GM23248 (cell line): ENCODE measurements around the gene HBM. TPM values are rescaled to one million over a fixed set of nuclear protein-coding genes. Genes with fewer than 3 reads are reported as not detected.
"Not testable (repeated sequence)": the region's sequence is repeated elsewhere in the genome, so short reads cannot be mapped to it uniquely, and the experiment has no call there.

Source experiments
- DNase-seq: peaks from one replicate; pipeline ENCODE4 v3.0.0-alpha.2; 2015
- H2AFZ ChIP-seq: fragments of 200-600 bp; sonication (generic); 2 replicates; pipeline ENCODE4 v1.6.1; 2016; ENCODE audit warnings: antibody characterized with exemption
- H3F3A ChIP-seq: fragments of 200-600 bp; sonication (generic); 2 replicates; pipeline ENCODE4 v1.6.1; 2016; ENCODE audit warnings: mild to moderate bottlenecking, antibody characterized with exemption, mixed run types; ENCODE audit not compliant: insufficient read depth
- H3K27ac ChIP-seq: fragments of 200-600 bp; sonication (generic); 2 replicates; pipeline ENCODE4 v1.5.1; 2016; ENCODE audit warnings: mild to moderate bottlenecking
- H3K27me3 ChIP-seq: fragments of 200-600 bp; sonication (generic); replicated peaks from 2 replicates; pipeline ENCODE4 v1.6.1; 2016; ENCODE audit warnings: mild to moderate bottlenecking; ENCODE audit not compliant: insufficient read depth
- H3K36me3 ChIP-seq: fragments of 200-600 bp; sonication (generic); 2 replicates; pipeline ENCODE4 v1.6.1; 2016; ENCODE audit warnings: low read depth, mild to moderate bottlenecking
- H3K4me1 ChIP-seq: fragments of 200-600 bp; sonication (generic); 2 replicates; pipeline ENCODE4 v1.6.1; 2016; ENCODE audit warnings: mild to moderate bottlenecking; ENCODE audit not compliant: insufficient read depth
- H3K4me2 ChIP-seq: fragments of 200-600 bp; sonication (generic); one replicate; pipeline ENCODE4 v1.6.1; 2016; ENCODE audit warnings: mild to moderate bottlenecking; ENCODE audit not compliant: unreplicated experiment
- H3K4me3 ChIP-seq: fragments of 200-600 bp; sonication (generic); 2 replicates; pipeline ENCODE4 v1.5.1; 2016; ENCODE audit warnings: mild to moderate bottlenecking
- H3K79me2 ChIP-seq: fragments of 200-600 bp; sonication (generic); 2 replicates; pipeline ENCODE4 v1.6.1; 2016; ENCODE audit warnings: mild to moderate bottlenecking; ENCODE audit not compliant: insufficient read depth
- H3K9ac ChIP-seq: fragments of 200-600 bp; sonication (generic); 2 replicates; pipeline ENCODE4 v1.6.1; 2016; ENCODE audit warnings: mild to moderate bottlenecking
- H3K9me2 ChIP-seq: fragments of 200-600 bp; sonication (generic); 2 replicates; pipeline ENCODE4 v1.6.1; 2016; ENCODE audit warnings: mixed run types, mild to moderate bottlenecking, moderate library complexity; ENCODE audit not compliant: insufficient read depth
- H3K9me3 ChIP-seq: fragments of 200-600 bp; sonication (generic); one replicate; pipeline ENCODE4 v1.6.1; 2017; ENCODE audit warnings: low read depth
- H4K20me1 ChIP-seq: fragments of 200-600 bp; sonication (generic); 2 replicates; pipeline ENCODE4 v1.6.0; 2016; ENCODE audit not compliant: insufficient read depth
- EZH2 ChIP-seq: fragments of 200-600 bp; sonication (generic); IDR thresholded peaks from 2 replicates; pipeline ENCODE4 v1.6.1; 2018; ENCODE audit warnings: antibody characterized with exemption, mild to moderate bottlenecking; ENCODE audit not compliant: insufficient read depth, poor library complexity, severe bottlenecking
- EZH2phosphoT487 ChIP-seq: fragments of 200-600 bp; sonication (generic); IDR thresholded peaks from 2 replicates; pipeline ENCODE4 v1.6.1; 2018; ENCODE audit warnings: antibody characterized with exemption, moderate library complexity, mild to moderate bottlenecking, low read depth; ENCODE audit not compliant: insufficient read depth
- WGBS, 2 experiments: methylation state at CpG; one replicate each; pipeline ENCODE4 v1.1.6; 2015 to 2017; ENCODE audit warnings: low lambda C conversion rate in 2 of 2, low coverage in 1 of 2; ENCODE audit errors: missing lambda C conversion rate in 2 of 2; 5-methylcytosine and 5-hydroxymethylcytosine counted together
- in situ Hi-C: fragments of 300-500 bp; cut with MboI; formaldehyde crosslinking; loops from 2 replicates; pipeline ENCODE4 v1.15.0; 2020
- polyA plus RNA-seq: library from polyadenylated mRNA; unstranded; fragments of >200 nt; fragmentation: Nextera tagmentation; extraction: Ambion mirVana; gene quantifications from 2 replicates; pipeline ENCODE4 v1.2.1, GENCODE V29; 2016
- total RNA-seq: library from RNA; depleted of rRNA; stranded (reverse); fragments of >200 nt; shearing (Covaris generic); gene quantifications from 2 replicates; pipeline ENCODE4 v1.2.3, GENCODE V29; 2014

Gene HBM
- total and polyA plus RNA-seq, 2 experiments from 2014 or later, result not detected

- Histone ChIP-seq H3K4me3 (no peak overlapping the region), H3K79me2 (no peaks in the 10 kb centered on the region), H3K27me3 (peaks cover 16% of the 10 kb centered on the region), H3K4me2 (no peak overlapping the region), H3K36me3 (no peaks in the 10 kb centered on the region), H3K4me1 (no peaks in the 10 kb centered on the region), H3F3A (no peaks in the 10 kb centered on the region), H2AFZ (no peak overlapping the region), H3K9me3 (no peaks in the 10 kb centered on the region), H4K20me1 (no peaks in the 10 kb centered on the region), H3K27ac (no peak overlapping the region), H3K9me2 (no peaks in the 10 kb centered on the region), H3K9ac (no peak overlapping the region)
- WGBS, 2 experiments, result 42 to 50% methylated on average over 9 to 18 of the region's 18 CpGs
- no peak for TF ChIP-seq EZH2phosphoT487
- TF ChIP-seq EZH2, result no peak
- in situ Hi-C loops, result no loop called here
- DNase-seq, result no peak
These were observed 5.0 kb upstream of the HBM start for GRCh38 chr16:160691-161190.

- Histone ChIP-seq H3K9me2 (no peaks in the 10 kb centered on the region), H2AFZ (no peak overlapping the region), H3K4me3 (no peak overlapping the region), H3F3A (no peaks in the 10 kb centered on the region), H3K4me1 (no peaks in the 10 kb centered on the region), H3K9me3 (no peaks in the 10 kb centered on the region), H3K79me2 (no peaks in the 10 kb centered on the region), H3K4me2 (no peak overlapping the region), H3K27ac (no peak overlapping the region), H3K9ac (no peak overlapping the region), H3K36me3 (no peaks in the 10 kb centered on the region), H4K20me1 (no peaks in the 10 kb centered on the region), H3K27me3 (peaks cover 30% of the 10 kb centered on the region)
- in situ Hi-C loops, result no loop called here
- WGBS, 2 experiments, result 91% methylated on average over 13 of the region's 13 CpGs
- TF ChIP-seq EZH2, result no peak
- TF ChIP-seq EZH2phosphoT487, result no peak
- no peak for DNase-seq
These were observed 3.3 kb upstream of the HBM start for GRCh38 chr16:162271-162991.

GRCh38 chr16:163139-163538, 2.6 kb upstream of the HBM start:
- not testable (repeated sequence) for H3K79me2 ChIP-seq
- 88 to 94% methylated on average over 3 to 10 of the region's 10 CpGs for WGBS, 2 experiments
- peaks cover 31% of the 10 kb centered on the region for H3K27me3 ChIP-seq

GRCh38 chr16:163696-164095, 2.1 kb upstream of the HBM start:
- H3K27ac ChIP-seq, H3F3A ChIP-seq, H3K9me2 ChIP-seq, H3K4me1 ChIP-seq, H2AFZ ChIP-seq, H4K20me1 ChIP-seq, H3K9me3 ChIP-seq, H3K79me2 ChIP-seq, H3K36me3 ChIP-seq, DNase-seq, in situ Hi-C loops, H3K9ac ChIP-seq, H3K4me2 ChIP-seq, H3K4me3 ChIP-seq: not testable (repeated sequence)
- 6% methylated on average over 2 of the region's 3 CpGs; no CpG with 5 or more reads in 1 of the 2 experiments for WGBS, 2 experiments
- peaks cover 36% of the 10 kb centered on the region for H3K27me3 ChIP-seq

More at GRCh38 chr16:163139-163538, 2.6 kb upstream of the HBM start:
- H3K9me2 ChIP-seq, H3K4me2 ChIP-seq, H3K27ac ChIP-seq, H3K9ac ChIP-seq, H3F3A ChIP-seq, H4K20me1 ChIP-seq, H3K4me1 ChIP-seq, H3K36me3 ChIP-seq, H3K4me3 ChIP-seq, in situ Hi-C loops, H2AFZ ChIP-seq, DNase-seq, H3K9me3 ChIP-seq: not testable (repeated sequence)

- in situ Hi-C loops, H2AFZ ChIP-seq, H3K4me3 ChIP-seq, H3K79me2 ChIP-seq, H3K9ac ChIP-seq, H3K9me3 ChIP-seq, H3K27ac ChIP-seq, H3K36me3 ChIP-seq, H3K9me2 ChIP-seq, H3K4me2 ChIP-seq, DNase-seq, H3F3A ChIP-seq, H3K4me1 ChIP-seq, H4K20me1 ChIP-seq: not testable (repeated sequence)
- H3K27me3 ChIP-seq, result peaks cover 37% of the 10 kb centered on the region
- WGBS, 2 experiments, result no CpG with 5 or more reads among the region's 80 CpGs
These were observed 1.5 kb upstream of the HBM start for GRCh38 chr16:164134-164823.
